ENCODE measurements around the gene ZNF740.
"Not testable (repeated sequence)": the region's sequence is repeated elsewhere in the genome, so short reads cannot be mapped to it uniquely, and the experiment has no call there.

ZNF740 gene

GRCh38 chr12:53161119-53161911 lies 19.2 kb upstream of the ZNF740 start:
- TF ChIP-seq CTCF (IDR thresholded peaks at IDR 0.05; ENCODE audit: insufficient read depth, low read depth, low read length, missing control alignments), result no peak
- no peak overlapping the region for H3K4me3 ChIP-seq (ENCODE audit: low read length)
- no peak for DNase-seq (ENCODE audit: low read depth)

- DNase-seq (ENCODE audit: low read depth); H3K4me3 ChIP-seq (ENCODE audit: low read length): not testable (repeated sequence)
These were observed 17.5 kb upstream of the ZNF740 start for GRCh38 chr12:53163008-53163407.

- H3K4me3 ChIP-seq (ENCODE audit: low read length), result no peak overlapping the region
- TF ChIP-seq CTCF (IDR thresholded peaks at IDR 0.05; ENCODE audit: insufficient read depth, low read depth, low read length, missing control alignments), result no peak
- DNase-seq (ENCODE audit: low read depth), result peak; percentile 47
These were observed 13.7 kb upstream of the ZNF740 start for GRCh38 chr12:53166837-53167236.

- TF ChIP-seq CTCF (IDR thresholded peaks at IDR 0.05; ENCODE audit: insufficient read depth, low read depth, low read length, missing control alignments), result no peak
- no peak overlapping the region for H3K4me3 ChIP-seq (ENCODE audit: low read length)
- no peak for DNase-seq (ENCODE audit: low read depth)
These were observed 10.9 kb upstream of the ZNF740 start for GRCh38 chr12:53169644-53170043.

- no peak for TF ChIP-seq CTCF (IDR thresholded peaks at IDR 0.05; ENCODE audit: insufficient read depth, low read depth, low read length, missing control alignments)
- H3K4me3 ChIP-seq (ENCODE audit: low read length), result no peak overlapping the region
- DNase-seq (ENCODE audit: low read depth), result no peak
These were observed 10.3 kb upstream of the ZNF740 start for GRCh38 chr12:53170215-53170614.

GRCh38 chr12:53170876-53171724 lies 9.4 kb upstream of the ZNF740 start:
- no peak for DNase-seq (ENCODE audit: low read depth)
- no peak for TF ChIP-seq CTCF (IDR thresholded peaks at IDR 0.05; ENCODE audit: insufficient read depth, low read depth, low read length, missing control alignments)

DNA sequence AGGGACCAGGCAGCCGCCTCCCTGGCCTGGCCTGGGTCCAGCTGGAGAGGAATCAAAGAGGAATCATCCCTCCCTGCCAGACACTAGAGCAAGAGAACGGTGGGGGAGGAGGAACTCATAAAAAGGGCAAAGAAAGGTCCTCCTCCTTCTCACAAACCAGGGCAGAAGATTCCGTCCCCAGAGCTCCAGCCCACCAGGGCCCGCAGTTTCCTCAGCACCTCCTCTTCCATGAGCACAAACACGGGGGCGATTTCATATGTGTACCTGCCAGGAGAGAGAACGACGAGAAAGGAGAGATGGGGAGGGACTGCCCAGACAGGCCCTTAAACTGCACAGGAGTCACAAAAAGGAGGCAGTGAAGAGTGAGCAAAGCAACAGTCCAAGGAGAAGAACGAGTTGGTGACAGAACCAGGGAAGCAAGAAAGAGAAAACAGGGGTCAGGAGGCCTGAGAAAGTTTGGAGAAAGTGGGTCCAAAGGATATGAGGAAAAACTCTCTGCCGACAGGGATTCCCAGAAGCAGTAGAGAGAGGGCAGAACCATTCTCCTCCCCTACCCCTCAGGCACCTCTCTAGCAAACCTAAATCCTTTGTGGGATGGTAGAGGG lies 8.7 kb upstream of the ZNF740 start:
- DNase-seq (ENCODE audit: low read depth), result no peak
- TF ChIP-seq CTCF (IDR thresholded peaks at IDR 0.05; ENCODE audit: insufficient read depth, low read depth, low read length, missing control alignments), result no peak

More at GRCh38 chr12:53170876-53171724, 9.4 kb upstream of the ZNF740 start:
- no peak overlapping the region for H3K4me3 ChIP-seq (ENCODE audit: low read length)

More for the DNA sequence above, 8.7 kb upstream of the ZNF740 start:
- H3K4me3 ChIP-seq (ENCODE audit: low read length), result no peak overlapping the region
